Measurements from ENCODE around the gene CD4.

The CD4 gene

GRCh38 chr12:6763380-6763779 is 25.9 kb upstream of the CD4 start:
- no peak for TF ChIP-seq CTCF (IDR thresholded peaks at IDR 0.05)

- TF ChIP-seq CTCF (IDR thresholded peaks at IDR 0.05), result no peak
Measured at GRCh38 chr12:6764011-6764828, 25.1 kb upstream of the CD4 start.

GRCh38 chr12:6765048-6765633 is 24.2 kb upstream of the CD4 start:
- no peak for TF ChIP-seq CTCF (IDR thresholded peaks at IDR 0.05)

GRCh38 chr12:6765634-6766581 is 23.4 kb upstream of the CD4 start, which contains the start of gene PTMS:
TSS of gene PTMS (plus strand) at chr12:6766363. CDS start at chr12:6766706, 343 bp downstream.
- TF ChIP-seq CTCF (IDR thresholded peaks at IDR 0.05), result no peak

- TF ChIP-seq CTCF (IDR thresholded peaks at IDR 0.05), result peak; percentile 84
Measured at GRCh38 chr12:6766651-6767349, 22.5 kb upstream of the CD4 start.

- no peak for TF ChIP-seq CTCF (IDR thresholded peaks at IDR 0.05)
Measured at GRCh38 chr12:6767353-6768319, 21.7 kb upstream of the CD4 start.
